Measurements from ENCODE around the gene CCDC146.

GRCh38 chr7:77339726-77340125, 217.3 kb downstream of the CCDC146 start:
- no peak for TF ChIP-seq CTCF (IDR thresholded peaks at IDR 0.05; ENCODE audit: low read depth, low read length)
- no peak for TF ChIP-seq POLR2A (IDR thresholded peaks at IDR 0.05; ENCODE audit: extremely low read depth, insufficient read length)
- TF ChIP-seq MAX (IDR thresholded peaks at IDR 0.05; ENCODE audit: low read depth, low read length): no peak
- no peak for TF ChIP-seq MYC (IDR thresholded peaks at IDR 0.05; ENCODE audit: low read depth, low read length)
